ENCODE measurements around the gene CAP2.

The CAP2 gene, protein sequence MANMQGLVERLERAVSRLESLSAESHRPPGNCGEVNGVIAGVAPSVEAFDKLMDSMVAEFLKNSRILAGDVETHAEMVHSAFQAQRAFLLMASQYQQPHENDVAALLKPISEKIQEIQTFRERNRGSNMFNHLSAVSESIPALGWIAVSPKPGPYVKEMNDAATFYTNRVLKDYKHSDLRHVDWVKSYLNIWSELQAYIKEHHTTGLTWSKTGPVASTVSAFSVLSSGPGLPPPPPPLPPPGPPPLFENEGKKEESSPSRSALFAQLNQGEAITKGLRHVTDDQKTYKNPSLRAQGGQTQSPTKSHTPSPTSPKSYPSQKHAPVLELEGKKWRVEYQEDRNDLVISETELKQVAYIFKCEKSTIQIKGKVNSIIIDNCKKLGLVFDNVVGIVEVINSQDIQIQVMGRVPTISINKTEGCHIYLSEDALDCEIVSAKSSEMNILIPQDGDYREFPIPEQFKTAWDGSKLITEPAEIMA

DNA sequence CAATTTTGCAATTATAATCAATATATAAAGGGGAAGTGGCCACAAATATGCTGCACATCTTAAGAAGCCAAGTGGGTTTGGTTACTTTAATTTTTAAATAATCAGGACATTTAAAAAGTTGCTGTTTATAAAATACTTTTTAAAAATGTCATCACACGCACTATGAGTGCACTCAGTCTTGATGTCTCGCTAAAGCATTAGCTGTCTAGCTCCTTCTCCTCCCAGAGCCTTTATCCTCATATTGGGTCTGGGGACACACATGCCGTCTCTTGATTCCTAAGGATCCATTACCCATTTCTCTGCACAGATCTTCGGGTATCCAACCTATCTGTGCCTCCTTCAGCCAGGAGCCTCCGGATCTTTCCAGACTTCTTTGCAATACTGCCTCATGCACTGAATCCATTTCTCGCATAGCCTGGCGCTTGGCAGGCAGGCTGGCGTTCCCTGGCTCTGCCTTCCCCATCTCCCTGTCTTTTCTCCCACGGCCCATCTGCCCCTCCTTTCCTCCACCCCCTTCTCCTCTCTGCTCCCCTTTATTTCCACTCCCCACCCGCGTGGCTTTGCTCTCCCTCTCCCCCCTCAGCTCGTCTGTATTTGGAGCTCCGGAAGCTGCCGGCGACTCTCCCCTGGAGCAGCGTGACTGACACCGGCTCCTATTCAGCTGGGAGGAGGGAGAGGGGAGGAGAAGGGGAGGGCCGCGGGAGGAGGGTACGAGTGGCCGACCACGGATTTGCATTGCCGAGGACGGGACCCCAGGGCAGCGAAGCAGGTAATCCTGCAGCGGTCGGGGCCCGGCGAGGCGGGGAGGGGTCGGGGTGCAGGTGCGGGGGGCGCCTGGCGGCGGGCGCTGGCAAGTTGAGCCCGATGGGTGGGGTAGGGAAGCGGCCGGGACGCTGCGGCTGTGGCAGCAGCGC, at the start of gene CAP2:
Gene CAP2 (plus strand): TSS at position 618 of the 914 bp plus-strand sequence. CDS start 27,961 bp downstream, outside the sequence.
- Mint-ChIP-seq H3K4me1 (ENCODE audit: low read depth) (peaks cover 6% of the 10 kb centered on the region), H3K4me3 (peak within 1 kb of the TSS; percentile 64), H3K9me3 (no peaks in the 10 kb centered on the region), H3K27me3 (peaks cover 65% of the 10 kb centered on the region), H3K27ac (no peak within 1 kb of the TSS), H3K36me3 (ENCODE audit: low read depth) (no peaks in the 10 kb centered on the region)

DNA sequence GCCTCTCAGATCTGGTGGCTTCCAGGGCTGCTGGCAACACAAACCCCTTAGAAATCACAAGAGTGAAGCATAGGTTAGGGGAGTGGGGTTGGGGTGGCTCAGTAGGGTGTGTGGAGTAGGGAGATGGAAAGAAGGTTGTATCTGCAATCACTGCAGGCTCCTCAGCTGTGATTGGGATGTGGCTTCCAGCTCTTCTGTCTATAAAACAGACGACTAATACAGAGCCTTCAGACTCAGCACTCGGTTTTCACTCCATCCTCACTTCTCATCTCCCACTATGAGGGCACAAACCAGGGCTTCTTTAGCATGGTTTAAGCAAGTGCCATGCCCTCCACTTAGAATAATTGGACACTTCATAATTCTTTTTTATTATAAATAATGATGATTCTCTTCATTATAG, 46.4 kb upstream of the CAP2 start:
- Mint-ChIP-seq H3K4me1 (ENCODE audit: low read depth) (no peaks in the 10 kb centered on the region), H3K27ac (no peak overlapping the region), H3K27me3 (peaks cover 4% of the 10 kb centered on the region), H3K4me3 (no peak overlapping the region), H3K9me3 (no peaks in the 10 kb centered on the region), H3K36me3 (ENCODE audit: low read depth) (no peaks in the 10 kb centered on the region)

DNA sequence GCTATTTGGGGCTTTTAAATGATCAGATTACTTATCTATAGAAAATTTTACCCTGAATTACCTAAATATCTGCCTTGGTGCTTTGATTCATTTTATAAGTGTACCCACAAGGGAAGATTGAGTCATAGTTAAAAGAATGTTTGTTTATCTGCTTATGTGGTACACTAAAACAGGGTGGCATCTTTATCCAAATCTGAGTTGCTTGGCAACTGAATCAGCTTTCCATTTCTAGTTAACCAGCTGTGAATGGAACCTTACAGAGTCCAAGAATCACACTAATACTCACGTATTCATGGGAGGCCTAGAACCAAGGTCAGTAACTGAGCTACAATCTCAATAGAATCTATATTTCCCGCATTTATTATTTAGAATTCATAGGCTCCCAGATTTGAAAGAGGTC, 44.0 kb upstream of the CAP2 start:
- no peak overlapping the region for H3K4me3 Mint-ChIP-seq
- no peak overlapping the region for H3K27ac Mint-ChIP-seq
- peaks cover 4% of the 10 kb centered on the region for H3K27me3 Mint-ChIP-seq
- H3K36me3 Mint-ChIP-seq (ENCODE audit: low read depth) = no peaks in the 10 kb centered on the region
- no peaks in the 10 kb centered on the region for H3K9me3 Mint-ChIP-seq
- H3K4me1 Mint-ChIP-seq (ENCODE audit: low read depth) = no peaks in the 10 kb centered on the region

DNA sequence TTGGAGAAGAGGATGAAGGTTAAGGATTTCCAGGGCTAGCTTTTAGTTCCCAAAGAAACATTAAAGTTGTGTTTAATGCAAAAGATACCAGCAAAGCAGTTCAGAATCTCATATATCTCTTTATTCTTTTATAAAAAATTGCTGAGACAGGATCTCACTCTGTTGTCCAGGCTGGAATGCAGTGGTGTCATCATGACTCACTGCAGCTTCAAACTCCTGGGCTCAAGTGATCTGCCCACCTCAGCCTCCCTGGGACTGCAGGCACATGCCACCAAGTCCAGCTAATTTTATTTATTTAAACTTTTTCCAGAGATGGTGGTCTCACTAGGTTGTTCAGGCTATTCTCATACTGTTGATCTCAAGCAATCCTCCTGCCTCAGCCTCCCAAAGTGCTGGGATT, 41.1 kb upstream of the CAP2 start:
- no peak overlapping the region for H3K27ac Mint-ChIP-seq
- H3K4me3 Mint-ChIP-seq = no peak overlapping the region
- no peaks in the 10 kb centered on the region for H3K36me3 Mint-ChIP-seq (ENCODE audit: low read depth)
- no peaks in the 10 kb centered on the region for H3K4me1 Mint-ChIP-seq (ENCODE audit: low read depth)
- no peaks in the 10 kb centered on the region for H3K9me3 Mint-ChIP-seq
- H3K27me3 Mint-ChIP-seq = peaks cover 8% of the 10 kb centered on the region

DNA sequence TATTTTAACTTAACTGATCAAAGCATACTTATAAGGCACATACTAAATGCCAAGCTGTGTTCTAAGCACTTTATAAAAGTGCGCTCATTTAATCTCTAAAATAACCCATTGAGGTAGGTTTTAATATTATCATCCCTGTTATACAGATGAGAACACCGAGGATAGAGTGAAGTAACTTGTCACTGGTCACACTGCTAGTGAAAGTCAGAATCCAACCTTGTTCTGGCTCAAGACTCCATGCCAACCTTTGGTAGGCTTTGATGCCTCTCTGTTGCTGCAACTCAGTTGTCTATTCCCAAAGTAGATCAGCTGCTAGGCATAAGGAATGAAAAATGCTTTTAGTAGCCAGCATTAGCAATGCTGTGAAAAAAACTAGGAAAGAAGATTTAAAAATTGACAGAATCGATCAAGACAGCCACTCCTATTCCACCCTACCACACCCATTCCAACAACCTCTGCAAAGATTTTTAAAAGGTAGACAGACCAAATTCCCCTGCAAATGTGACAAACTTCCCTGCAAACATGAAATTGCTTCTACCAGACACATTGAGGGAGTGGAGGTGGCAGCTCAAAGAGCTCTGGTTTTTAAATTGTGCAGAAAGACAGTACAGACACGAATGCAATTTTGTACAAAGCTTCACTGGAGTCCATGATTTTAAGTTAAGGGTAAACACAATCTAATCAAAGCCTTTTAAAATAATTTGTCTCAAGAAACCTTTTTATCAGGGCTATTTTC, 39.8 kb upstream of the CAP2 start:
- Mint-ChIP-seq H3K36me3 (ENCODE audit: low read depth) (no peaks in the 10 kb centered on the region), H3K27me3 (peaks cover 8% of the 10 kb centered on the region)

DNA sequence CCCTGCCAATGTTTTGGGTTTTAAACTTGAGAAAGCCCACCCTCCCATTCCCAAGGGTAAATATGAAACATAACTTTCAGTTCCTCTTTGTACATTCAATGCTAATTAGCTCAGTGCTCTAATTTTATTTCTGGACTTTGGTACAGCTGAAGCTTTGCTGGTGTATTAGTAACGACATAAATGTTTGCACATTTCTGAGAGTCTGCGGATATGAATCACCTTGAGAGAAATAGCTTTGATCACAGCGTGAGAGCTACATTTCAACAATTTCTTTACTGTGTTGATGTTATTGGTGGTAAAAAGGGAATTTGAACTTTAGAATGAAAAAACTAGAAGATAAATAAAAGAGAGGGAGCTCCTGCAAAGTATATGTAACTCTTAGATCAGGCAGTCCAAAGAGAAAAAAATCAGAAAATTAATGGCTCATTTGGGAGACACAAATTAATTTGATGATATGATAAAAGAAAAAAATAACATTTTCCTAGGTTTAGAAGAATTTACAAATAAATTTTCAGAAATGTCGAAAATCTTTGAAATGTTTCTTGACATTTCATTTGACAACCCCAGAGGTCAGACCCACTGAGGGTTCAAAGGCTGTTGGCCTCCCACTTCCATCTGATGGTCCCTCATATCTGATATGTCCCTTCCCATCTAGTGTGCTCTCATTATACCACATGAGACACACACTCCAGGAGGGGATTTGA, 38.5 kb upstream of the CAP2 start:
- no peak overlapping the region for H3K27ac Mint-ChIP-seq
- H3K27me3 Mint-ChIP-seq = peaks cover 8% of the 10 kb centered on the region
- no peaks in the 10 kb centered on the region for H3K4me1 Mint-ChIP-seq (ENCODE audit: low read depth)
- H3K9me3 Mint-ChIP-seq = no peaks in the 10 kb centered on the region
- H3K4me3 Mint-ChIP-seq = no peak overlapping the region
- no peaks in the 10 kb centered on the region for H3K36me3 Mint-ChIP-seq (ENCODE audit: low read depth)

More for the DNA sequence above, 39.8 kb upstream of the CAP2 start:
- Mint-ChIP-seq H3K4me1 (ENCODE audit: low read depth) (no peaks in the 10 kb centered on the region), H3K27ac (no peak overlapping the region), H3K9me3 (no peaks in the 10 kb centered on the region), H3K4me3 (no peak overlapping the region)

DNA sequence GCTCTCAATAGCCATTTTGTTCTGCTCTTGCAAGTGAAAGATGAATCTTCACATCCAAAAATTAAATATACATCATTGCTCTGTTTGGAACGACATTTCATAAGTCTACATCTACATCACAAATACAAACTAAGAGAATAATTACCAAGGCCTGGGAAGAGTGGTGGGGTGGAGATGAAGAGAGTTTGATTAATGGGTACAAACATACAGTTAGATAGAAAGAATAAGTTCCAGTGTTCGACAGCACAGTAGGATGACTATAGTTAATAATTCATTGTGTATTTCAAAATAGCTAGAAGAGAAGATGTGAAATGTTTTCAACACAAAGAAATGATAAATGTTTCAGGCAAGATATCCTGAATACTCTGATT, 38.0 kb upstream of the CAP2 start:
- Mint-ChIP-seq H3K4me3 (no peak overlapping the region), H3K27ac (no peak overlapping the region), H3K36me3 (ENCODE audit: low read depth) (no peaks in the 10 kb centered on the region), H3K4me1 (ENCODE audit: low read depth) (no peaks in the 10 kb centered on the region), H3K9me3 (no peaks in the 10 kb centered on the region), H3K27me3 (peaks cover 8% of the 10 kb centered on the region)

DNA sequence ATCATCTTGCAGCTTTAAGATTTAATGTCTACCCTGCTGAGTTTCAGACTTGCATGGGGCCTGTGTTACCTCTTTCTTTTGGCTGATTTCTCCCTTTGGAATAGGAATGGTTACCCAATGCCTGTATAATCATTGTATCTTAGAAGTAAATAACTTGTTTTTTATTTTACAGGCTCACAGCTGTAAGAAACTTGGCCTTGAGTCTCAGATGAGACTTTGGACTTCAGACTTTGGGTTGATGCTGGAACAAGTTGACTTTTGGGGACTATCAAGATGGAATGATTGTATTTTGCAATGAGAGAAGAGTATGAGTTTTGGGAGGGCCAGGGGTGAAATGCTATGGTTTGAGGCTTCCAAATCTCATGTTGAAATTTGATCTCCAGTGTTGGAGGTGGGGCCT, 34.9 kb upstream of the CAP2 start:
- Mint-ChIP-seq H3K4me1 (ENCODE audit: low read depth) (no peaks in the 10 kb centered on the region), H3K4me3 (no peak overlapping the region), H3K36me3 (ENCODE audit: low read depth) (no peaks in the 10 kb centered on the region), H3K27ac (no peak overlapping the region), H3K9me3 (no peaks in the 10 kb centered on the region), H3K27me3 (peaks cover 8% of the 10 kb centered on the region)

DNA sequence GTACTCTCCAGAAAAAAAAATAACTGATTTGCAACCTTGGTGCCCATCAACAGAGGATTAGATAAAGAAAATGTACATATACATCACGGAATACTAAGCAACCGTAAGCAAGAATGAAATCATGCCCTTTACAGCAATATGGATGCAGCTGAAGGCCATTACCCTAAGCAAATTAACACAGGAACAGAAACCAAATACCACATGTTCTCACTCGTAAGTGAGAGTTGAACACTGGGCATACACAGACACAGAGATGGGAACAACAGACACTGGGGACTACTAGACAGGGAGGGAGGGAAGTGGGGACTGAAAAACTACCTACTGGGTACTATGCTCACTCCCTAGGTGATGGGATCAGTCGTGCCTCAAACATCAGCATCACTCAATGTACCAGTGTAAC, 32.8 kb upstream of the CAP2 start:
- H3K9me3 Mint-ChIP-seq = no peaks in the 10 kb centered on the region
- H3K4me1 Mint-ChIP-seq (ENCODE audit: low read depth) = no peaks in the 10 kb centered on the region
- no peaks in the 10 kb centered on the region for H3K27me3 Mint-ChIP-seq
- no peak overlapping the region for H3K27ac Mint-ChIP-seq
- H3K4me3 Mint-ChIP-seq = no peak overlapping the region
- no peaks in the 10 kb centered on the region for H3K36me3 Mint-ChIP-seq (ENCODE audit: low read depth)

DNA sequence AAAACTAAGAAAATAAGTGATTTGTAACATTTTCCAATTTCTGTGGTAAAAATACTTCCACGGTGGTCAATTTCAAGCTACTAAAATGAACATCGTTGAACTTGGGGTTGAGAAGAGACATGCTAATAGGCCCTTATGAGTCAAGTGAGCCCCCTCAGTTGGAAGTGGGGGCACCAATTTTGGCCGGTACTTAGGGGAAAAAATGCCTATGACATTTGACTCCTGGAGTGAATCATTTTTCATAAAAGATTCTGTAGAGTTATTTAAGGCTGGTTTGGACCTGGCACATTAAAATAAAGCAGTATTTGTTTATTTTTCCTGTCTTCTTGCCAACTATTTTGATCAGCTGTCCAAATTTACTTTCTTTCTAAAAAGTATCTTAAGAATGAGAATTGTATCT, 32.4 kb upstream of the CAP2 start:
- no peaks in the 10 kb centered on the region for H3K27me3 Mint-ChIP-seq
- no peaks in the 10 kb centered on the region for H3K4me1 Mint-ChIP-seq (ENCODE audit: low read depth)
- H3K4me3 Mint-ChIP-seq = no peak overlapping the region
- no peak overlapping the region for H3K27ac Mint-ChIP-seq
- no peaks in the 10 kb centered on the region for H3K9me3 Mint-ChIP-seq
- H3K36me3 Mint-ChIP-seq (ENCODE audit: low read depth) = no peaks in the 10 kb centered on the region

DNA sequence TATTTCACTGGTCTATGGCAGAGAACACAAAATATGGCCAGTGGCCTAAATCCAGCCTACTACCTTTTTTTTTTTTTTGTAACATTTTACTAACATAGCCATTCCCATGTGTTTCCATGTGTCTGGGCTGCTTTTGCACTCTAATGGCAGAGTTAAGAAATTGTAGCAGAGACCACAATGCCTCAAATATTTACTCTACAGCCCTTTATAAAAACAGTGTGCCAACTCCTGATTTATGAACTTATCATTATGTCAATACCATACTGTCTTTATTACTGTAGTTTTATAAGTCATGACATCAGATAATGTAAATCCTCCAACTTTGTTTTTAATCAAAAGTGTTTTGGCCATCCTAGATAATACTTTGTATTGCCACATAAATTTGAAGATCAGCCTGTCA, 27.4 kb upstream of the CAP2 start:
- Mint-ChIP-seq H3K9me3 (peaks cover 8% of the 10 kb centered on the region), H3K4me1 (ENCODE audit: low read depth) (no peaks in the 10 kb centered on the region), H3K36me3 (ENCODE audit: low read depth) (no peaks in the 10 kb centered on the region), H3K27ac (no peak overlapping the region), H3K27me3 (no peaks in the 10 kb centered on the region), H3K4me3 (no peak overlapping the region)

DNA sequence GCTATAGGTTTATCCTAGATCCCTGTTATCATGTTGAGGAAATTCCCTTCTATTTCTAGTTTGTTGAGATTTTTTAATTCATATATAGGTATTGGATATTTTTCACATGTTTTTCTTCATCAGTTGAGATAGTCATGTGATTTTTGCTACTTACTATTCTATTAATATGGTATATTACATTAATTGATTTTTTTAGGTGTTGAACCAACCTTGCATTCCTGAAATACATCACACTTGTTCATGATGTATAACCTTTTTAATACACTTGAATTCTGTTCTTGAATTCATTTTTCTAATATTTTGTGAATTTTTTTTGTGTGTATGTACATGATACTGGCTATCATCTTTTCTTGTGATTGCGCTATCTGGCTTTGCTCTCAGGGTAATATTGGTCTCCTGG, 25.5 kb upstream of the CAP2 start:
- H3K4me1 Mint-ChIP-seq (ENCODE audit: low read depth) = no peaks in the 10 kb centered on the region
- no peak overlapping the region for H3K27ac Mint-ChIP-seq

DNA sequence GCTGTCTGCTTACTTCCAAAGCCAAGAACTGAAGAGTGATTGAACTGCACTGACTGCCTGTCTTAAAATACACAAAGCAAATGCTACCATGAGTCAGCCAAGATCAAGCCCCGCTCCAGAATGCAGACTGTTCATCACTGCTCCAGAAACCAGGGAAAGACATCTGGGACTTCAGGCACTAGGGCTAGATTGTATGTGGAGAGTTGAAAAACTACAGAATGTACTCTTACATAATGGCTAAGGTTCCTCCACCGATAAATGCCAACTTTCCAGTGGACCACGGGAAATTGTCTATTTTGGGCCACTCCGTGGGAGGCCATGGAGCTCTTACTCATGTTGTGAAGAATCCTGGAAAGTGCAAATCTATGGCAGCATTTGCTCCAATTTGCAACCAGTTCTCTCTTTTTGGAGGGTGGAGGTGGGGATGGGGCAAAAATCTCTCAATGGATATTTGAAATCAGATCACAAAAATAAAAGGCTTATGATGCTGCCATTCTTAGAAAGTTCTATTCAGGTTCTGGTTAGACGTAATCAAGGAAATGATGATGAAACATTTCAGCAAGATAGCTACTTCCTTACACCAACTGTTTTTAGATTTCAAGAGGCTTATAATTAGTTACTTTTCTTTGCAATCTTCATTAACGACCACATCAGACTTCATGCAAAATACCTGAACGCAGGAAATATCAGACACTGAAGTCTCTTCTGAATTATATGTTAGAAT, 11.8 kb upstream of the CAP2 start:
- H3K27ac Mint-ChIP-seq = no peak overlapping the region
- H3K4me3 Mint-ChIP-seq = no peak overlapping the region
- no peaks in the 10 kb centered on the region for H3K36me3 Mint-ChIP-seq (ENCODE audit: low read depth)
- no peaks in the 10 kb centered on the region for H3K27me3 Mint-ChIP-seq
- no peaks in the 10 kb centered on the region for H3K4me1 Mint-ChIP-seq (ENCODE audit: low read depth)
- no peaks in the 10 kb centered on the region for H3K9me3 Mint-ChIP-seq

More for the DNA sequence above, 25.5 kb upstream of the CAP2 start:
- Mint-ChIP-seq H3K27me3 (peaks cover 3% of the 10 kb centered on the region), H3K36me3 (ENCODE audit: low read depth) (no peaks in the 10 kb centered on the region), H3K4me3 (no peak overlapping the region), H3K9me3 (peaks cover 8% of the 10 kb centered on the region)

DNA sequence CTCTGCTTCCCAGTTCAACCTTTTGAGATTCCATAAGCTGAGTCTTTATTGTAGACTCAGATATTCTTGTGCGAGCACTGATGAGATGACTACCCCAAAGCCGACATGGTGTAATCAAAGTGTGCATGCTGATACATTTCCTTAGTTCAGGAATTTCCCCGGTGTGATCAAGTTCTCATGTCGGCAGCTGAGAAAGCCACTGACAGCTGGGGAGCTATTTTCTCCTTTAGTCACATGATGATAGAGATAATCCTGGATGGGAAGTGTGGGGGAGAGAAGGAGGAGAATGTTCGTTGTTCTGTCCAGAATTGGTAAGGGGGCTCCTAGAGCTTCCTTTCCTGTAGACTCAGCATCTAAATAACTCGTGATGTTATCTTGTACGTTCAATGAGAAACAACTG, 7.7 kb upstream of the CAP2 start:
- Mint-ChIP-seq H3K36me3 (ENCODE audit: low read depth) (no peaks in the 10 kb centered on the region), H3K27ac (no peak overlapping the region), H3K9me3 (no peaks in the 10 kb centered on the region), H3K4me3 (no peak overlapping the region), H3K27me3 (peaks cover 12% of the 10 kb centered on the region), H3K4me1 (ENCODE audit: low read depth) (no peaks in the 10 kb centered on the region)

Measured in stimulated activated naive CD8-positive, alpha-beta T cell treated with anti-CD3 and anti-CD28 coated beads, Interleukin-15, Interleukin-2, amounts not matched to agents 100 ng/mL and 50 ng/mL, for 24 hours (primary cell).